ENCODE data around the gene PCDH9. TPM values are rescaled to one million over a fixed set of nuclear protein-coding genes. Genes with fewer than 3 reads are reported as not detected.
A peak's percentile ranks its signal among the peaks of the same experiment; 100 is the strongest.

Gene PCDH9
- total RNA-seq = 0.59 TPM
- under 1 TPM; 0.08 to 0.77 (median 0.09) TPM for polyA plus RNA-seq

GRCh38 chr13:67229481-67230403 lies at the start of gene PCDH9:
PCDH9 (minus strand) TSS chr13:67230336; CDS start chr13:67228440, 1,896 bp downstream.
- peak in 1 of 3 donors; percentile 2 for DNase-seq
- Histone ChIP-seq H3K36me3 (ENCODE audit: control insufficient read depth, insufficient read depth, low read length) (no peaks in the 10 kb centered on the region), H3K27ac (ENCODE audit: insufficient read depth, low read length, poor library complexity, severe bottlenecking) (no peak within 1 kb of the TSS), H3K27me3 (ENCODE audit: control insufficient read depth, insufficient read depth, low read length) (peaks cover 15% of the 10 kb centered on the region), H3K9me3 (ENCODE audit: control insufficient read depth in 2 of 2, low read length in 2 of 2) (no peaks in the 10 kb centered on the region), H3K4me1 (ENCODE audit: control insufficient read depth, insufficient read depth, low read length, poor library complexity, severe bottlenecking) (peaks cover 22% of the 10 kb centered on the region), H3K4me3 (ENCODE audit: low read depth, low read length) (peak within 1 kb of the TSS; percentile 63)
- Mint-ChIP-seq H3K27me3 (peaks cover 6% of the 10 kb centered on the region), H3K36me3 (no peaks in the 10 kb centered on the region), H3K27ac (peak within 1 kb of the TSS in 2 of 3 donors; percentile 24 to 41), H3K4me3 (peak within 1 kb of the TSS in 1 of 4 donors; percentile 93), H3K9me3 (peaks cover 0 to 2% (median 0%) of the 10 kb centered on the region in 7 donors), H3K4me1 (peaks cover 0 to 12% (median 4%) of the 10 kb centered on the region in 4 donors)
- peak in 1 of 2 donors; percentile 3 for ATAC-seq (ENCODE audit: low read depth in 2 of 2)

DNA sequence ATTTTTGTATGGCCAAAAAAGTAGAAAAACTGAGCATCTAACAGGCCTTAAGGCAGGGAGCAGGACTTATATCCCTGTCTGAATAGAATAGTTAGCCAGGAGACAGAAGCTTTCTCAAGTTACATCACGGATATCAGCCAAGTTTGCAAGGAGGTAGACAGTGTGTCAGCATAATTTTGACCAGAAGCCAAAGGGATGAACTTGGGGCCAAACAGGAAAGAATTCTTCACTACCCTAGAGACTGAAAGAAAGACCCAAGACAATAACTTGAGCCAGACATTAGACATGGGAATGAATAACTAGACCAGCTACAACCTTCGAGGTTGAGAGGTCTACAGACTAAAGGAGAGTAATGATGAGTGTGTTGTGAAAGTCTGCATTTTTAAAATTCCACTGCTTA lies 48.1 kb upstream of the PCDH9 start:
- Mint-ChIP-seq H3K4me3 (no peak overlapping the region), H3K9me3 (peaks cover 0 to 13% (median 4%) of the 10 kb centered on the region in 7 donors), H3K27me3 (no peaks in the 10 kb centered on the region), H3K4me1 (no peaks in the 10 kb centered on the region), H3K36me3 (no peaks in the 10 kb centered on the region), H3K27ac (no peak overlapping the region)
- Histone ChIP-seq H3K36me3 (ENCODE audit: control insufficient read depth, insufficient read depth, low read length) (no peaks in the 10 kb centered on the region), H3K4me1 (ENCODE audit: control insufficient read depth, insufficient read depth, low read length, poor library complexity, severe bottlenecking) (no peaks in the 10 kb centered on the region), H3K9me3 (ENCODE audit: control insufficient read depth in 2 of 2, low read length in 2 of 2) (no peaks in the 10 kb centered on the region), H3K4me3 (ENCODE audit: low read depth, low read length) (no peak overlapping the region), H3K27me3 (ENCODE audit: control insufficient read depth, insufficient read depth, low read length) (no peaks in the 10 kb centered on the region), H3K27ac (ENCODE audit: insufficient read depth, low read length, poor library complexity, severe bottlenecking) (no peak overlapping the region)
- DNase-seq = no peak
- ATAC-seq (ENCODE audit: low read depth in 2 of 2) = no peak

GRCh38 chr13:67277581-67277980 lies 47.4 kb upstream of the PCDH9 start:
- H3K4me1 Mint-ChIP-seq = no peaks in the 10 kb centered on the region
- no peaks in the 10 kb centered on the region for H3K36me3 Mint-ChIP-seq
- no peak for DNase-seq
- no peaks in the 10 kb centered on the region for H3K27me3 Mint-ChIP-seq
- H3K27ac ChIP-seq (ENCODE audit: insufficient read depth, low read length, poor library complexity, severe bottlenecking) = no peak overlapping the region
- H3K27ac Mint-ChIP-seq = no peak overlapping the region
- H3K4me1 ChIP-seq (ENCODE audit: control insufficient read depth, insufficient read depth, low read length, poor library complexity, severe bottlenecking) = no peaks in the 10 kb centered on the region
- H3K9me3 ChIP-seq (ENCODE audit: control insufficient read depth in 2 of 2, low read length in 2 of 2) = no peaks in the 10 kb centered on the region
- no peak for ATAC-seq (ENCODE audit: low read depth in 2 of 2)
- H3K36me3 ChIP-seq (ENCODE audit: control insufficient read depth, insufficient read depth, low read length) = no peaks in the 10 kb centered on the region
- no peak overlapping the region for H3K4me3 ChIP-seq (ENCODE audit: low read depth, low read length)
- H3K4me3 Mint-ChIP-seq = no peak overlapping the region
- no peaks in the 10 kb centered on the region for H3K27me3 ChIP-seq (ENCODE audit: control insufficient read depth, insufficient read depth, low read length)
- peaks cover 0 to 13% (median 4%) of the 10 kb centered on the region in 7 donors for H3K9me3 Mint-ChIP-seq

- no peaks in the 10 kb centered on the region for H3K4me1 ChIP-seq (ENCODE audit: control insufficient read depth, insufficient read depth, low read length, poor library complexity, severe bottlenecking)
- no peaks in the 10 kb centered on the region for H3K36me3 ChIP-seq (ENCODE audit: control insufficient read depth, insufficient read depth, low read length)
- H3K4me3 ChIP-seq (ENCODE audit: low read depth, low read length) = no peak overlapping the region
- no peaks in the 10 kb centered on the region for H3K9me3 ChIP-seq (ENCODE audit: control insufficient read depth in 2 of 2, low read length in 2 of 2)
- H3K27ac Mint-ChIP-seq = no peak overlapping the region
- no peaks in the 10 kb centered on the region for H3K27me3 ChIP-seq (ENCODE audit: control insufficient read depth, insufficient read depth, low read length)
- H3K27me3 Mint-ChIP-seq = no peaks in the 10 kb centered on the region
- H3K4me3 Mint-ChIP-seq = peak overlapping the region in 1 of 4 donors; percentile 13
- H3K4me1 Mint-ChIP-seq = no peaks in the 10 kb centered on the region
- no peak for ATAC-seq (ENCODE audit: low read depth in 2 of 2)
- peaks cover 0 to 13% (median 4%) of the 10 kb centered on the region in 7 donors for H3K9me3 Mint-ChIP-seq
- DNase-seq = no peak
- H3K36me3 Mint-ChIP-seq = no peaks in the 10 kb centered on the region
- no peak overlapping the region for H3K27ac ChIP-seq (ENCODE audit: insufficient read depth, low read length, poor library complexity, severe bottlenecking)
Measured at GRCh38 chr13:67275351-67275960, 45.3 kb upstream of the PCDH9 start.

DNA sequence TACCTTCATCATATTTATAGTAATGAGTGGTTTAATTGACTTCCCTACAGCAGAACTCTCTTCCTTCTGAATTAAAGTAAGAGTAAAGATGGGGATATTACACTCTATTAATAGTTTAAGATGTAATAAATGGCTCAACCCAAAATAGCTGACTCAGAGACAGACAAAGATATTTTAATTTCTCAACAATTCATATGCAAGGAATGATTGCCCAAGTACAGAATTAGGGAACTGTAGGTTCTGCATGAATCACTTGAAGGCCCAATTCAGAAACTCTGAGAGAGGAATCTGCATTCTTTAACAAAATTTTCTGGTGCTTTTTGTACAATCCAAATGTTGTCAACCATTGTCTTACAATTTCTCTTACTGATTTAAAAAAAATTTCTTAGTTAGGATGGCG lies 42.9 kb upstream of the PCDH9 start:
- no peak for ATAC-seq (ENCODE audit: low read depth in 2 of 2)
- H3K4me3 Mint-ChIP-seq = no peak overlapping the region
- no peak overlapping the region for H3K27ac Mint-ChIP-seq
- Histone ChIP-seq H3K4me3 (ENCODE audit: low read depth, low read length) (no peak overlapping the region), H3K27me3 (ENCODE audit: control insufficient read depth, insufficient read depth, low read length) (no peaks in the 10 kb centered on the region), H3K4me1 (ENCODE audit: control insufficient read depth, insufficient read depth, low read length, poor library complexity, severe bottlenecking) (no peaks in the 10 kb centered on the region), H3K9me3 (ENCODE audit: control insufficient read depth in 2 of 2, low read length in 2 of 2) (no peaks in the 10 kb centered on the region), H3K27ac (ENCODE audit: insufficient read depth, low read length, poor library complexity, severe bottlenecking) (no peak overlapping the region), H3K36me3 (ENCODE audit: control insufficient read depth, insufficient read depth, low read length) (no peaks in the 10 kb centered on the region)
- no peaks in the 10 kb centered on the region for H3K36me3 Mint-ChIP-seq
- no peaks in the 10 kb centered on the region for H3K4me1 Mint-ChIP-seq
- H3K27me3 Mint-ChIP-seq = no peaks in the 10 kb centered on the region
- no peak for DNase-seq
- H3K9me3 Mint-ChIP-seq = peaks cover 0 to 17% (median 2%) of the 10 kb centered on the region in 7 donors

- Histone ChIP-seq H3K27me3 (ENCODE audit: control insufficient read depth, insufficient read depth, low read length) (no peaks in the 10 kb centered on the region), H3K4me1 (ENCODE audit: control insufficient read depth, insufficient read depth, low read length, poor library complexity, severe bottlenecking) (no peaks in the 10 kb centered on the region), H3K9me3 (ENCODE audit: control insufficient read depth in 2 of 2, low read length in 2 of 2) (no peaks in the 10 kb centered on the region), H3K36me3 (ENCODE audit: control insufficient read depth, insufficient read depth, low read length) (no peaks in the 10 kb centered on the region), H3K4me3 (ENCODE audit: low read depth, low read length) (no peak overlapping the region), H3K27ac (ENCODE audit: insufficient read depth, low read length, poor library complexity, severe bottlenecking) (no peak overlapping the region)
- no peak overlapping the region for H3K27ac Mint-ChIP-seq
- DNase-seq = no peak
- no peak for ATAC-seq (ENCODE audit: low read depth in 2 of 2)
- H3K4me1 Mint-ChIP-seq = no peaks in the 10 kb centered on the region
- peaks cover 0 to 10% (median 3%) of the 10 kb centered on the region in 7 donors for H3K9me3 Mint-ChIP-seq
- H3K4me3 Mint-ChIP-seq = no peak overlapping the region
- H3K27me3 Mint-ChIP-seq = no peaks in the 10 kb centered on the region
- no peaks in the 10 kb centered on the region for H3K36me3 Mint-ChIP-seq
Measured at GRCh38 chr13:67267136-67267535, 37.0 kb upstream of the PCDH9 start.

DNA sequence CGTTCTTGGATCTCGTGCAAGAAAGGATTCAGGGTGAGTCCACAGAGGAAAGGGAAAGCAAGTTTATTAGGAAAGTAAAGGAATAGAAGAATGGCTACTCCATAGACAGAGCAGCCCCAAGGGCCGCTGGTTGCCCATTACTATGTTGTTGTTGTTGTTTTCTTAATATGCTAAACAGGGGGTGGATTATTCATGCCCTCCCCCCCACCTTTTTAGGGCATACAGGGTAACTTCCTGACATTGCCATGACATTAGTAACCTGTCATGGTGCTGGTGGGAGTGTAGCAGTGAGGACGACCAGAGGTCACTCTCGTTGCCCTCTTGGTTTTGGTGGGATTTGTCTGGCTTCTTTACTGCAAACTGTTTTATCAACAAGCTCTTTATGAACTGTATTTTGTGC lies 29.1 kb upstream of the PCDH9 start:
- Histone ChIP-seq H3K27ac (ENCODE audit: insufficient read depth, low read length, poor library complexity, severe bottlenecking) (no peak overlapping the region), H3K36me3 (ENCODE audit: control insufficient read depth, insufficient read depth, low read length) (no peaks in the 10 kb centered on the region), H3K9me3 (ENCODE audit: control insufficient read depth in 2 of 2, low read length in 2 of 2) (no peaks in the 10 kb centered on the region), H3K27me3 (ENCODE audit: control insufficient read depth, insufficient read depth, low read length) (no peaks in the 10 kb centered on the region), H3K4me3 (ENCODE audit: low read depth, low read length) (no peak overlapping the region), H3K4me1 (ENCODE audit: control insufficient read depth, insufficient read depth, low read length, poor library complexity, severe bottlenecking) (no peaks in the 10 kb centered on the region)
- Mint-ChIP-seq H3K27me3 (no peaks in the 10 kb centered on the region), H3K27ac (no peak overlapping the region), H3K9me3 (peaks cover 0 to 8% (median 5%) of the 10 kb centered on the region in 7 donors), H3K36me3 (no peaks in the 10 kb centered on the region), H3K4me3 (no peak overlapping the region), H3K4me1 (no peaks in the 10 kb centered on the region)
- DNase-seq (no peak), ATAC-seq (ENCODE audit: low read depth in 2 of 2) (no peak)

Data from CD4-positive, CD25-positive, alpha-beta regulatory T cell (primary cell).